H1 (cell line): ENCODE results near the gene THRB.

ENCODE experiments used
- GTF2F1 ChIP-seq: IDR thresholded peaks from 2 replicates; pipeline ENCODE4 v1.6.1; 2012; ENCODE audit warnings: low read depth, low read length, improper control_type of control experiment, borderline replicate concordance
- PHF8 ChIP-seq: fragments of 200-600 bp; sonication (generic); conservative IDR thresholded peaks from 2 replicates; pipeline ENCODE4 v1.7.1; 2012; ENCODE audit warnings: low read depth, mild to moderate bottlenecking, inconsistent platforms, low read length, moderate library complexity
- RXRA ChIP-seq: IDR thresholded peaks from 2 replicates; pipeline ENCODE4 v1.6.1; 2011; ENCODE audit warnings: low read depth, mild to moderate bottlenecking, low read length, moderate library complexity; ENCODE audit not compliant: insufficient read depth
- SIN3A ChIP-seq, 2 experiments: IDR thresholded peaks in 1 of 2; conservative IDR thresholded peaks in 1 of 2; 2 replicates each; pipeline ENCODE4 v1.6.1; 2011 to 2012; ENCODE audit warnings: low read length in 2 of 2, improper control_type of control experiment in 1 of 2, low read depth in 1 of 2, mild to moderate bottlenecking in 1 of 2
- SP2 ChIP-seq: IDR thresholded peaks from 2 replicates; pipeline ENCODE4 v1.6.1; 2012; ENCODE audit warnings: mild to moderate bottlenecking, low read length, inconsistent platforms
- TF ChIP-seq, protein P1 (sequence below), 3 experiments: IDR thresholded peaks; 1 replicate in 2 of 3; 2 replicates in 1 of 3; pipeline versions ENCODE4 v1.5.1 to v1.6.1; 2011; ENCODE audit warnings: low read length in 3 of 3, mild to moderate bottlenecking in 3 of 3, inconsistent platforms in 2 of 3, low read depth in 1 of 3, moderate library complexity in 1 of 3; ENCODE audit not compliant: insufficient read depth in 1 of 3; ENCODE audit errors: control extremely low read depth in 1 of 3
- TF ChIP-seq, protein P2 (sequence below): IDR thresholded peaks from 2 replicates; pipeline ENCODE4 v1.6.1; 2012; ENCODE audit warnings: inconsistent platforms
- TF ChIP-seq, protein P3 (sequence below): IDR thresholded peaks from 2 replicates; pipeline ENCODE4 v1.6.1; 2012; ENCODE audit warnings: inconsistent platforms

DNA sequence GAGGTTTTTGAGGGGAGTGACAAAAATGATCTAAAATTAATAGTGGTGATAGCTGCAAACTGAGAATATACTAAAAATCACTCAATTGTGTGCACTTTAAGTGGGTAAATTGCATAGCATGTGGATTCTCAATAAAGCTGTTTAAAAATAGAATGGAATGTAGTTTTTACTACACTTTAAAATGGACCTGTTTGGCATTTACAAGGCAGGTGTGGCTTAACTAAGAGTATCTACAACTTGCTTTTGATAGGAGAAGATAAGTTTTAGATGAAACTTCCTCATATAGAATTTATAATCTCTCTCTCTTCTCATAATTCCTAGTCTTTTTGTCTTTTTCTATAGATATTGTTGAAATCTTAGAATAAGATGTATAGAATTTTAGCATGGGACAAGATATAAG, 40.3 kb downstream of the THRB start:
- TF ChIP-seq, protein P1, sequence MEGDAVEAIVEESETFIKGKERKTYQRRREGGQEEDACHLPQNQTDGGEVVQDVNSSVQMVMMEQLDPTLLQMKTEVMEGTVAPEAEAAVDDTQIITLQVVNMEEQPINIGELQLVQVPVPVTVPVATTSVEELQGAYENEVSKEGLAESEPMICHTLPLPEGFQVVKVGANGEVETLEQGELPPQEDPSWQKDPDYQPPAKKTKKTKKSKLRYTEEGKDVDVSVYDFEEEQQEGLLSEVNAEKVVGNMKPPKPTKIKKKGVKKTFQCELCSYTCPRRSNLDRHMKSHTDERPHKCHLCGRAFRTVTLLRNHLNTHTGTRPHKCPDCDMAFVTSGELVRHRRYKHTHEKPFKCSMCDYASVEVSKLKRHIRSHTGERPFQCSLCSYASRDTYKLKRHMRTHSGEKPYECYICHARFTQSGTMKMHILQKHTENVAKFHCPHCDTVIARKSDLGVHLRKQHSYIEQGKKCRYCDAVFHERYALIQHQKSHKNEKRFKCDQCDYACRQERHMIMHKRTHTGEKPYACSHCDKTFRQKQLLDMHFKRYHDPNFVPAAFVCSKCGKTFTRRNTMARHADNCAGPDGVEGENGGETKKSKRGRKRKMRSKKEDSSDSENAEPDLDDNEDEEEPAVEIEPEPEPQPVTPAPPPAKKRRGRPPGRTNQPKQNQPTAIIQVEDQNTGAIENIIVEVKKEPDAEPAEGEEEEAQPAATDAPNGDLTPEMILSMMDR (IDR thresholded peaks at IDR 0.05; ENCODE audit: control extremely low read depth in 1 of 3, insufficient read depth in 1 of 3, low read depth in 1 of 3, low read length in 3 of 3), result no peak
- no peak for TF ChIP-seq RXRA
- TF ChIP-seq, protein P2, sequence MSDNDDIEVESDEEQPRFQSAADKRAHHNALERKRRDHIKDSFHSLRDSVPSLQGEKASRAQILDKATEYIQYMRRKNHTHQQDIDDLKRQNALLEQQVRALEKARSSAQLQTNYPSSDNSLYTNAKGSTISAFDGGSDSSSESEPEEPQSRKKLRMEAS, result no peak
- TF ChIP-seq, protein P3, sequence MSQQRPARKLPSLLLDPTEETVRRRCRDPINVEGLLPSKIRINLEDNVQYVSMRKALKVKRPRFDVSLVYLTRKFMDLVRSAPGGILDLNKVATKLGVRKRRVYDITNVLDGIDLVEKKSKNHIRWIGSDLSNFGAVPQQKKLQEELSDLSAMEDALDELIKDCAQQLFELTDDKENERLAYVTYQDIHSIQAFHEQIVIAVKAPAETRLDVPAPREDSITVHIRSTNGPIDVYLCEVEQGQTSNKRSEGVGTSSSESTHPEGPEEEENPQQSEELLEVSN, result no peak
- TF ChIP-seq SIN3A (conservative IDR thresholded peaks at IDR 0.05 in 1 of 2, IDR thresholded peaks at IDR 0.05 in 1 of 2; ENCODE audit: low read depth in 1 of 2, low read length in 2 of 2), result no peak
- TF ChIP-seq SP2, result no peak
- TF ChIP-seq GTF2F1, result no peak
- TF ChIP-seq PHF8, result no peak
